Measurements from ENCODE around the gene MUC13.

Gene MUC13

GRCh38 chr3:124878561-124879336, 55.8 kb downstream of the MUC13 start:
- peak; percentile 28 for DNase-seq (ENCODE audit: low read depth, low spot score)

- DNase-seq (ENCODE audit: low read depth, low spot score), result no peak
These were observed 56.9 kb downstream of the MUC13 start for GRCh38 chr3:124877674-124878073.

DNA sequence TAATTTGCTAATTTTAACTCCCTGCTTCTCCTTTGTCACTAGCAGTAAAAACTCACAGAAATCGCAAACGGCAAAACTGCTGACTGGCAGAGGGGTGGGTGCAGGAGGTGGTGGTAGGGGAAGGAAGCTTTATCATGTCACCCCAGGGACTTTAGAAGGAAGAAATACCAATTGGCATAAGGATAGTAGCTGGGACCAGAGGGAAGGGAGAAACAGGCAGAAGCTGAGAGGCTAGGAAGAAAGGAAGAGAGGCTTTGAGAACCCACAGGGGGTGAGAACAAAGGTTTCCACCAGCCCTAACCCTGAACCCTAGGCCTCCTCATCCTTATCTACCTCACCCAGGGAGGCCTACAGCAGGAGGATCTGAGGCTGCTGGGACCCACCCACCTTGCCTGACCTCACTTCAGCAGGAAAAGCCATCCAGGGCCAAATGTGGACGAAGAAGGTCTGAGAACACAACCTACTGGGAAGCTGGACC, 58.1 kb downstream of the MUC13 start:
- DNase-seq (ENCODE audit: low read depth, low spot score), result peak; percentile 55

- DNase-seq (ENCODE audit: low read depth, low spot score), result peak; percentile 46
These were observed 61.3 kb downstream of the MUC13 start for GRCh38 chr3:124873226-124873625.

DNA sequence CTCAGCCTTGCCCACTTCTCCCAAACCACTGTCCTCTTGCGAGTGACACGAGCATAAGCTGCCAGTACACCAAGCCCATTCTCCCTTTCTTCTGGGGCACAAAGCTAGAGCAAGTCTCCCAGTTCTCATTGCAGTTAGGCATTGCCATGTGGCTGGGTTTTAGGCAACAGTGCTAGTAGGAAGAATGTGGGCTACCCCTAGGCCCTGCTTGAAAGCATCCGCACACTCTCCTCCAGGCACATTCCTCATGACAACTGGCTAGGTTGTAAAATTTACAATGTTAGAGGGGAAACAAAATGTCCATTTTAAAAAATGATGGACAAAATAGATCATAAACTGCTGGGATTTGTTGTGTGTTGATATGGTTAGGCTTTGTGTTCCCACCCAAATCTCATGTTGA, 67.0 kb downstream of the MUC13 start:
- peak; percentile 25 for DNase-seq (ENCODE audit: low read depth, low spot score)

GRCh38 chr3:124862006-124862405, 72.5 kb downstream of the MUC13 start:
- no peak for DNase-seq (ENCODE audit: low read depth, low spot score)

DNA sequence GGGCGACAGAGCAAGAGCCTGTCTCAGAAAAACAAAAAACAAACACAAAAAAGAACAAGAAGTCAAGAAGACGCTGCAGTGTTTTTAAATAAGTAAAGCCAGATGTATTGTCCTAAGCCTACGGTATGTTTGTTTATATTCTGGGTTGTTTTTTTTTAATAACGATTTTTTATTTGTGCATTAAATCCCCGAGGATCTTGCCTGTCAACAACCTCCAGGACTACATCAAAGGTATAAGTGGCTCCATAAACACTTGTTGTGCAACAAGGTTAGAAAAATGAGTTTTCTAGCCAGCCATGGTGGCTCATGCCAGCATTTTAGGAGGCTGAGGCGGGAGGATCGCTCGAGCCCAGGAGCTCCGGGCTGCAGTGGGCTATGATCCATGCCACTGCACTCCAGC, 73.5 kb downstream of the MUC13 start:
- DNase-seq (ENCODE audit: low read depth, low spot score), result no peak

GRCh38 chr3:124860599-124860998, 74.0 kb downstream of the MUC13 start:
- peak; percentile 53 for DNase-seq (ENCODE audit: low read depth, low spot score)

GRCh38 chr3:124859025-124859424, 75.5 kb downstream of the MUC13 start:
- DNase-seq (ENCODE audit: low read depth, low spot score), result peak; percentile 35

DNA sequence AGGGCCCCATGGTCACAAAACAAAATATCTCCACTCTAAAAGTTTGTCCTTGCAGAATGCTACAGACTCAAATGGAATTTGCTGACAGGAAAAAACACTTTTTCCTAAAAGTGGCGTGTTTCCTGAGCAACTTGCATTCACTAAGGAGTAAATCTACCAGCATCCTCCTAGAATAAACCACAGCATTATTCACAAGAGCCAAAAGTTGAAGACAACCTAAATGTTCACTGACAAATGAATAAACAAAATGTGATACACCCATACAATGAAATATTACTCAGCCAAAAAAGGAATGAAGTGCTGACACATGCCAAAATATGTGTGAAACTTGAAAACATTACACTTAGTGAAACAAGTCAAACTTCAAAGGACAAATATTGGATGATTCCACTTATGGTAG, 76.3 kb downstream of the MUC13 start:
- DNase-seq (ENCODE audit: low read depth, low spot score), result no peak

- no peak for DNase-seq (ENCODE audit: low read depth, low spot score)
These were observed 77.9 kb downstream of the MUC13 start for GRCh38 chr3:124856677-124857076.
